Retinal pigment epithelial cell (primary cell): Measurements from ENCODE around the gene PPP2R2B.

Experiments used
- DNase-seq: peaks from one replicate; pipeline ENCODE4 v3.0.0-alpha.2; 2010; ENCODE audit warnings: low read depth
- H3K4me3 ChIP-seq: 2 replicates; pipeline ENCODE4 v1.5.1; 2011; ENCODE audit warnings: mild to moderate bottlenecking, low read length, control low read depth, moderate library complexity
- TF ChIP-seq, protein P1 (sequence below): conservative IDR thresholded peaks from 2 replicates; pipeline ENCODE4 v1.5.1; 2011; ENCODE audit warnings: low read depth, low read length, control low read depth, inconsistent platforms

Gene PPP2R2B

DNA sequence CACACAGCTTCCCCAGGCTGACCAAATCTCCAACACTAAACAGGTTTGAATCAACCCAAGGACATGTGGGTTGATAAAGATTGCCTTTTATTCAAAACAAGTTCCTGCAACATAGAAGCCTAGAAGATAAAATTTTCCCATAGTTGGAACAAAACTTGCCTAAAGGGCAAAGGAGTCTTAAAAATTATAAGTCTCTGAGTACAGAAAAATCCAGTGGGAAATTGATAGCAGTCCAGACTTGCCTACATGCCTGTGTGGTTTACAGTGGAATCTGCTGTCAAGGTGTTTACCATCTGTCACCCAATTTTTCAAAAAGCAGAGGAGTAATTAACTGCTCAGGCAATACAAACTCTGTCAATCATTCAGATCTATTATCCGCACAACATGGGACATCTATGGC is 168.2 kb downstream of the PPP2R2B start:
- H3K4me3 ChIP-seq: no peak overlapping the region
- TF ChIP-seq, protein P1, sequence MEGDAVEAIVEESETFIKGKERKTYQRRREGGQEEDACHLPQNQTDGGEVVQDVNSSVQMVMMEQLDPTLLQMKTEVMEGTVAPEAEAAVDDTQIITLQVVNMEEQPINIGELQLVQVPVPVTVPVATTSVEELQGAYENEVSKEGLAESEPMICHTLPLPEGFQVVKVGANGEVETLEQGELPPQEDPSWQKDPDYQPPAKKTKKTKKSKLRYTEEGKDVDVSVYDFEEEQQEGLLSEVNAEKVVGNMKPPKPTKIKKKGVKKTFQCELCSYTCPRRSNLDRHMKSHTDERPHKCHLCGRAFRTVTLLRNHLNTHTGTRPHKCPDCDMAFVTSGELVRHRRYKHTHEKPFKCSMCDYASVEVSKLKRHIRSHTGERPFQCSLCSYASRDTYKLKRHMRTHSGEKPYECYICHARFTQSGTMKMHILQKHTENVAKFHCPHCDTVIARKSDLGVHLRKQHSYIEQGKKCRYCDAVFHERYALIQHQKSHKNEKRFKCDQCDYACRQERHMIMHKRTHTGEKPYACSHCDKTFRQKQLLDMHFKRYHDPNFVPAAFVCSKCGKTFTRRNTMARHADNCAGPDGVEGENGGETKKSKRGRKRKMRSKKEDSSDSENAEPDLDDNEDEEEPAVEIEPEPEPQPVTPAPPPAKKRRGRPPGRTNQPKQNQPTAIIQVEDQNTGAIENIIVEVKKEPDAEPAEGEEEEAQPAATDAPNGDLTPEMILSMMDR: no peak

GRCh38 chr5:146707316-146707715 is 171.2 kb downstream of the PPP2R2B start:
- TF ChIP-seq, protein P1: no peak
- no peak overlapping the region for H3K4me3 ChIP-seq
- DNase-seq: no peak

More for the DNA sequence above, 168.2 kb downstream of the PPP2R2B start:
- no peak for DNase-seq

DNA sequence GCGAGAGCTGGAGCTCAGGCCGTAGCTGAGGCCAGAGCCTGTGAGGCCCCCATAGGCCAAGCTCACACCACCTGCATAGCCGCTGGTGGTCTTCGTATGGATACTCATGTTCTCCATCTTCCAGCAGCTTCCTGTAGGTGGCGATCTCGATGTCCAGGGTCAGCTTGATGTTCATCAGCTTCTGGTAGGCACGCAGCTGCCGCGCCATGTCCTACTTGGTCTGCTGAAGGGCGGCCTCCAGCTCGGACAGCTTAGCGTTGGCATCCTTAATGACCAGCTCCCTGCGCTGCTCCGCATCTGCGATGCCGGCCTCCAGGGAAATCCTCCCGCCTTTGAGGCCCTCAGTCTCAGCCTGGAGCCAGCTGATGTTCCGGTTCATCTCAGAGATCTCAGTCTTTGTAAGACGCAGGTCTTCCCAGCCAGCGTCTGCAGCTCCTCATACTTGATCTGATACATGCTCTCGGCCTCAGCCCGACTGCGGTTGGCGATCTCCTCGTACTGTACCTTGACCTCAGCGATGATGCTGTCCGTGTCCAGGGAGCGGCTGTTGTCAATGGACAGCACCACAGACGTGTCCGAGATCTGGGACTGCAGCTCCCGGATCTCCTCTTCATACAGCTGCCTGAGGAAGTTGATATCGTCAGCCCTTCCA is 172.1 kb downstream of the PPP2R2B start:
- DNase-seq: no peak
- H3K4me3 ChIP-seq: no peak overlapping the region
- TF ChIP-seq, protein P1: no peak

- DNase-seq: no peak
- TF ChIP-seq, protein P1: no peak
- no peak overlapping the region for H3K4me3 ChIP-seq
Measured at GRCh38 chr5:146704949-146705665, 173.4 kb downstream of the PPP2R2B start.

DNA sequence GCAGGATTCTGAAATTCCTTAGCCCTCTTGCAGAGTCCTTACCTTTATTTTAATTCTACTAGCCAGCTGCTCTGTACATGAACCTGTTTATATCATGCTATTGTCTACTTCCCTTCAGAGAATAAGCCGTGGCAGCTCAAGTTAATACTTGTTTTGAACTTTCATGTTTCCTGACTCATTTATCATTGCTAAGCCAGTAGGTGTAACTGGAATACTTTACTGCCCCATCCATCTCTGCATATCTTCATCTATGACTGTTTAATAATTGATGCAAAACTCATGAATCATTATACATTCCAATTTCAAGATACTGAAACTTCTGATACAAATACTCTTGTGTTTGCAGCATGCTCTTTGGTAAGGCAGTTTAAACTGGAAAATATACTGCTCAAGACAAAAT is 174.7 kb downstream of the PPP2R2B start:
- H3K4me3 ChIP-seq: no peak overlapping the region
- DNase-seq: no peak
- TF ChIP-seq, protein P1: no peak

GRCh38 chr5:146703499-146703898 is 175.1 kb downstream of the PPP2R2B start:
- TF ChIP-seq, protein P1: no peak
- H3K4me3 ChIP-seq: no peak overlapping the region
- DNase-seq: no peak
